ENCODE measurements around the gene C16orf92. TPM values are rescaled to one million over a fixed set of nuclear protein-coding genes. Genes with fewer than 3 reads are reported as not detected.

The C16orf92 gene, protein sequence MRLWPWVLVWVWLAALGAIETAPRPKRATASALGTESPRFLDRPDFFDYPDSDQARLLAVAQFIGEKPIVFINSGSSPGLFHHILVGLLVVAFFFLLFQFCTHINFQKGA
- 8.9 TPM for total RNA-seq (ENCODE audit: insufficient read depth, low replicate concordance)

DNA sequence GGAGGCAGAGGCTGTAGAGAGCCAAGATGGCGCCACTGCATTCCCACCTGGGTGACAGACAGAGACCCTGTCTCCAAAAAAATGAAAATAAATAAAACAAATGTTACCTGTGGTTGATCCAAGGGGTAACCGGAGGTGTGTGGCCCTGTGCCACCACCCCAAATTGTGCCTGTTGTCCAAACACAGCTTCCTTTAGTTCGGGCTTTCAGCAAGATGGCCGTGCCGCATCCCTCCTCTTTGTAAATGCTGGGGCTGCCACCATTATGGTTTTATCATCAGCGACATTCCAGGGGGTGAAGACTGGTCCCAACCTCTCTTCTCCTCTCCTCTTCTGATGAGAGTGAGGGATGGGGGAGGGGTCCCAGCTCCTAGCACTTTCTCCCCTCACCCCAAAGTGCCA is at the start of gene C16orf92:
Gene C16orf92 (plus strand): TSS at position 312 of the 400 bp plus-strand sequence. CDS start 143 bp downstream, outside the sequence.
- no peak for DNase-seq (ENCODE audit: low spot score)

DNA sequence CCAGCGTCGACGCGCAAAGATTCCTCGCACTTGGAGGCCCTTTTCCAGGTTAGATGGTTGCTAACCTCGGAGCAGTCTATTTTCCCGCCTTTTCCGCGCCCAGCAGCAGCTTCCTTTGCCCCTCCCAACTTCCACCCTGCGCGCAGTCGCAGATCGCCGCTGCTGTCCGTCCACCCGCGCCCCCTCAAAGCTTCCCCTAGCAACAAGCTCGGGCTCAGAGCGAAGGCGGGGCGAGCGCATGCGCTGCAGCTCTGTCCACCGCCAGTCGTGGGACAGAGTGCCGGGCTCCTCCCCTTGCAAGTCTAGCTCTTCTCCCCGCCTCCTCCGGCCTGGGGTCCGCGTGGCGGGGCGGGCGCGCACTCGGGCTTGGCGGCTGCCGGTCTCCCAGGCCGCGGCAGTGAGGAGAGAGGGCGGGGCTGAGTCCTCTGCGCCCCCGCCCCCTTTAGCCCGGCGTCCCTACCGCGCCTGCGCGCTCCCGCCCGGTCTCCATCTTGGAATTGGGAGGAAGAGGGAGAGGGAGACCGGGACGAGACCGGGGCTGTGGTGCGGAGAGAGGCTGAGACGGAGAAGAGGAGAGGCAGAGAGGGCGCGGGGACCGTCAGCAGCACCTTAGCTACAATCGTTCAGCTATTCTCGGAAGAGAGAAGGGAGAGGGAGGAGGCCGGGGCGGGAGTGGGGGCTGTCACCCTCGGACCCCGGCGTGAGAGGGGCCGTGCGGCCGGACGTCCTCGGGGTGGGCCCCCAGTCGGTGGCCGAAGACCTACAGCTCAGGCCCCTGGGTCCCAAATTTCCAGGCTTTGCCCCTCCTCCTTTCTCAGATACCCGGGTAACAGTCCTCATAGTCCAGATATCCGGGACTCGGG is 49.4 kb upstream of the C16orf92 start, which contains the start of gene TAOK2:
Gene TAOK2 (plus strand): TSS at position 485 of the 863 bp plus-strand sequence. CDS start 3,905 bp downstream, outside the sequence.
- peak; percentile 100 for DNase-seq (ENCODE audit: low spot score)

DNA sequence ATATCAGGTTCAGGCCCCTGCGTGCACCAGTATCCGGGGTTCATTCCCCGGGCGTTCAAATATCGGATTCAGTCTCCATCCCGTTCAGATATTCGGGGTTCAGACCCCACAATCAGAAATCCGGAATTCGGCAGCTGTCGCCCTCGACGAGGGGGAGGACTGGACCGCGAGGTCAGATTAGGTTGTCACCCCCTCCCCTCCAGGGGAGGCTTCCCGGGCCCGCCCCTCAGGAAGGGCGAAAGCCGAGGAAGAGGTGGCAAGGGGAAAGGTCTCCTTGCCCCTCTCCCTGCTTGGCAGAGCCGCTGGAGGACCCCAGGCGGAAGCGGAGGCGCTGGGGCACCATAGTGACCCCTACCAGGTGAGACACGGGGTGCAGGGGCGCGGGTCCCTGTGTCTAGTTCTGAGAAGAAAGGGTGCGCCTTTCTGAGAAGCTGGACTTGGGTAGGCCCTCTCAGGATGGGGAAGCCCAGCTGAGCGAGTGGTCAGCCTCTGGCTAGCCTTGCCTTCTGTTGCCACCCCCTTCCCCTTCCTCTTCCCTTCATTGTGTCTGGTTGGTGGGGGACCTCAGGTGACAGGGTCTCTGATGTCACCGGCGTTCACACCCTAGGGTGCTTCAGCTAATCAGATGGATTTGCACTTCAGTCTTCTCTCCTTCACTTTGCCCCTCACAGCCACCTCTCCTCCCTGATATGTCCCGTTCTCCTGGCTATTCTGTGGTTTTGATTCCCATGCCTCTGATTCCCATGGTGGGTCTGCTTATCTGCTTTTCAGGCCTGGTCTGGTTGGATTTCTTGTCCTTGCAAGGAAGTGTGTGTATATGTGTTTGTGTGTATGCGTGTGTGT is 48.5 kb upstream of the C16orf92 start:
- peak; percentile 44 for DNase-seq (ENCODE audit: low spot score)

DNA sequence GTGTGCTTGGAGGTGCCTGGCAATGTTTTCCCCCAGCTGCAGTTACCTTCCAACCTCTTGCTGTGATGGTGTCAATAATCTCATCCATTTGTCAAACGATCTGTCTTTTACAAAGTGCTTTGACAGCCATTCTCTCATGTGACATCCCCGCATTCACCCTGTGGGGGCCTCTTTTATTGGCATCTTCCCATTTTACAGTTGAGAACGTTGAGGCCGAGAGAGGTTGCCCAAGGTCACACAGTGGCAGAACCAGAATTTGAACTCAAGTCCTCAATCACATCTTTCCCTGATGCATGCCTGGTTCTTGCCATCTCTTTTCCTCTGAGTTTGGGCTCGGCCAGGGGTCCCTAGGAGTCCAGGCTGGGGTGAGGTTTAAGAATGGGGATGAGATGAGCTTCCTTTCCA is 47.9 kb upstream of the C16orf92 start:
- no peak for DNase-seq (ENCODE audit: low spot score)

DNA sequence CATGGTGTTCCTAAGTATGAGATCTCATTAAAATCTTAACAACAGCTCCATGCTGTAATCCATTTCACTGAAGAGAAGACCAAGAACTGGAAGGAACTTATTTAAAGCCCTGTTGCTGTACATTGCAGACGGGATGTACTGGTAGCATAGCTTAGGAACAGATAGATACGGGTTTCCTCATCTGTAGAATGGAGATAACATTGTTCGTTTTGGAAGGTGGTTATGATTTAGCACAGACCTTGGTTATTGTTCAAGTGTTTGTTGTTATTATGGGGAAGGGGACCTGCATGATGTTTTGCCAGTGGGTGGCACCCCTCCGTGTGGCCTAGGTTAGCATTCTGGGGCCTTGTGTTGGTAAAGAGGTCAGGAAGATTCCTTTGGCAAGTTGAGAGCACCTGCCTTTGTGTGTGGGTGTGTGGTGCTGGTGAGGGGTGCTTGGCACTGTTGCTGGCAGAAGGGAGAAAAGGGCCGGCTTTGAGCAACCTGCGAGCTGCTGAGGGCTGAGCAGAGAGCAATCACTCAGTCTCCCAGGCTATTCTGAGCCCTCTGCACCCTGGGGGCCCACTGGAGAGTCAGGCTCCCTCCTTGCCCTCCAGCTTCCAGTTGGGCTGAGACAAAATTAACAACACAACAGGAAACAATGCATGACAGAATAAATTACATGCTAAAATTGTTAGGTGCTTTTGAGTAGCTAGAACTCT is 47.0 kb upstream of the C16orf92 start:
- DNase-seq (ENCODE audit: low spot score) = no peak

DNA sequence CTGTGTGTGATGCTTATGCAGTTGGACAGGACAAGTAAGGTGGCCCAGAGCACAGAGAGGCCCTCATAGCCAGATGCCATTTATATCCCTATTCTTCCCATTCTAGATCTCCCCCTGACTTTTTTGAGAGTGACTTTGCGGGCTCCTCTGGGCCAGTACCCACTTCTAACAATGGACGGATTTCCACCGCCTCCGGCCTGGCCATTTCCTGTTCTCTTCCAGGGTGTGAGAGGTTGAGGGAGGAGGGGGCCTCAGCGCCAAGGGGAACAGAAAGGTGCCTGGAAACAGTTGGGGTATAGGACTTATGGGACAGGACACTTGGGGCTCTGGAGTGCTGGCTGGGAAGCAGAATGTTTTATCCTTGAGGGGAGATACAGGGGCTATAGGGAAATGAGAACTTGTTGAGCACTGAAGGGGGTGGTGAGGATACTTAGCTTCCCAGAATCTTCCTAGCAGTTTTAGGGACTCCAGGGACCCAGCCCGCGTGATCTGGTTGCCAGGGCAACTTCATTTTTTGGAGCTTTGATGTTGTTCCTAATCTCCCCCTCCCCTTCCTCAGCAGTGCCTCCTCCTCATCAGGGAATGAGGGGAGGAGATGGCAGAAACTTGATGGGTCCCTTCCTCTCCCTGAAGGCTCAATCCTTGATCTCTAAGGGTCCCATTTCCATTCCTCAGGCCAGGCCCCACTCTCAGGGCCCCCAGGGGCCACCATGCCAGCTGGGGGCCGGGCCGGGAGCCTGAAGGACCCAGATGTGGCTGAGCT is 45.8 kb upstream of the C16orf92 start:
- no peak for DNase-seq (ENCODE audit: low spot score)

DNA sequence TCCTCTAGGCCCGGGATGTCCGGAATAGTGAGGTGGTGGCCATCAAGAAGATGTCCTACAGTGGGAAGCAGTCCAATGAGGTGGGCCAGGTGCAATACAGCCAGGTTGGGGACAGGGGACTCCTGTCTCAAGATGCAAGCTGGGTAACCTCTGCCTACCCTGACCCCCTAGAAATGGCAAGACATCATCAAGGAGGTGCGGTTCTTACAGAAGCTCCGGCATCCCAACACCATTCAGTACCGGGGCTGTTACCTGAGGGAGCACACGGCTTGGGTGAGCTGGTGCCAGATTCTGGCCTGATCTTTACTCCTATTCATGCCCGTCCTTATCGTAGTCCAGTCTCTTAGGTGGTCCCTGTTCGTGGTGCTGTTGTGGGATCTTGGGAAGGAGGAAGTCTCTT is 44.9 kb upstream of the C16orf92 start:
- DNase-seq (ENCODE audit: low spot score) = no peak

DNA sequence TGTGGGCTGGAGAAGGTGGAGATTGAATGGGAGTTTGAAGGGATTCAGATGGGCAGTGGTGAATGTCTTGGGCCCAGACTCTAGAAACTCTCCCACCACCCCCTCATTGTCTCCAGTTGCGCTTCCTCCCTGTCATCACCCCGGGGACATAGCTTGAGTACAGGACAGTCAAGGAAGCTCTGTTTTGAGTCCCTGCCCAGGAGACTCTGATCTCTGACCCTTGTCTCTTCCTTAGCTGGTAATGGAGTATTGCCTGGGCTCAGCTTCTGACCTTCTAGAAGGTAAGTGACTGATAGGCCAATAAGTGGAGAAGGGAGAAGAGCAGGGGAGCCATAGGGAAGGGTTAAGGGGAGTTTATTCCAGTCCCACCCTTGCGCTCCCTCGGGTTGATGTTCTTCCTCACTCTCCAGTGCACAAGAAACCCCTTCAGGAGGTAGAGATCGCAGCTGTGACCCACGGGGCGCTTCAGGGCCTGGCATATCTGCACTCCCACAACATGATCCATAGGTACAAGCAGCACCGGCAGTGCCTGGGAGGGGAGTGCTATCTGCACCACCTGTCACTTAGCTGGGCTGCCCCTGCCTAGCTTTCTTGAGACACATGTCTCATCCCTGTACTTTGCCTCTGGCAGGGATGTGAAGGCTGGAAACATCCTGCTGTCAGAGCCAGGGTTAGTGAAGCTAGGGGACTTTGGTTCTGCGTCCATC is 44.3 kb upstream of the C16orf92 start:
- DNase-seq (ENCODE audit: low spot score) = no peak

DNA sequence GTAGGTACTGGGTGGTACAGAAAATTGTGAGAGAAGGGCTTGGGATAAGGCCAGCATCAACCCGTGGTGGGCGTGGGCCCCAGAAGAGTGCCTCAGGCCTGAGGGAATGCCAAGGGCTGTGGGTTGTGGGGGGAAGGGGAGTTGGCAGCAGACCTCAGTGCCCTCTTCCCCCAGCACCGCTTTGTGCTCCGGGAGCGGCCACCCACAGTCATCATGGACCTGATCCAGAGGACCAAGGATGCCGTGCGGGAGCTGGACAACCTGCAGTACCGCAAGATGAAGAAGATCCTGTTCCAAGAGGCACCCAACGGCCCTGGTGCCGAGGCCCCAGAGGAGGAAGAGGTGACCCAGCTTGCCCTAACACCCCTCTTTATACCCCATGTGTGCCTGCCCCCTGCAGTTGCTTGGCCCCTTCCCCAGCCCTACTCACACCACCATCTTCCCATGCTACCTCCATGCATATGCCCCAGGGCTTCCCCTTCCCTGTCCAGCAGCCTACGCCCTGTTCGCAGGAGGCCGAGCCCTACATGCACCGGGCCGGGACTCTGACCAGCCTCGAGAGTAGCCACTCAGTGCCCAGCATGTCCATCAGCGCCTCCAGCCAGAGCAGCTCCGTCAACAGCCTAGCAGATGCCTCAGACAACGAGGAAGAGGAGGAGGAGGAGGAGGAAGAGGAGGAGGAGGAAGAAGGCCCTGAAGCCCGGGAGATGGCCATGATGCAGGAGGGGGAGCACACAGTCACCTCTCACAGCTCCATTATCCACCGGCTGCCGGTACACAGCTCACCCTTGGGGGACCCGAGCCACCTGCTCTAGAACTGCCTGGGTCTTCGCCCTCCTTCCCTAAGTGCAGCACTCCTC is 40.2 kb upstream of the C16orf92 start:
- no peak for DNase-seq (ENCODE audit: low spot score)

DNA sequence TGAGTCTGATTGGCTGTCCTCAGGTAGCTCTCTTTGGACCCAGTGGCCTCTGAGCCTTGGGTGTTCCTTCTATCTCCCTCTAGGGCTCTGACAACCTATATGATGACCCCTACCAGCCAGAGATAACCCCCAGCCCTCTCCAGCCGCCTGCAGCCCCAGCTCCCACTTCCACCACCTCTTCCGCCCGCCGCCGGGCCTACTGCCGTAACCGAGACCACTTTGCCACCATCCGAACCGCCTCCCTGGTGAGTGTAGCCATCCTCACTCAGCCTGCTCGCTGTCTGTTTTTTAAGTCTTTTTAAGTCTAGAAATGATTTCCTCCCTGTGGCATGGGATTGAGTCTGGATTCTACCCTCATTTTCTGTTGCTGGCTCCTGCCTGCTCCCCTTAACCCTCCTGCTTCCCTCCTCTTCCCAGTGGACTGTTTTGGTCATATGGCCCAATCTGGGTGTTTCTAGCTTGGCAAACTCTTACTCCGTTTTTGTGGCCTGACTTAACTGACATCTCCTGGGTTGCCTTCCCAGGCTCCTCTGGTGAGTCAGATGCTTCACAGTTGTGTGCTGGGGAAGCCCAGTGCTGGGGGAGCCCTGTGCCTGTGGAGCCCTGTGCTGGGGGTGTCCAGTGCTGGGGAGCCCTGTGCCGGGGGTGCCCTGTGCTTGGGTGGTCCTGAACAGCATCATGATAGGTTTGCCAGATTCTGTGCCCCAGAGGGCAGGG is 39.4 kb upstream of the C16orf92 start:
- no peak for DNase-seq (ENCODE audit: low spot score)

DNA sequence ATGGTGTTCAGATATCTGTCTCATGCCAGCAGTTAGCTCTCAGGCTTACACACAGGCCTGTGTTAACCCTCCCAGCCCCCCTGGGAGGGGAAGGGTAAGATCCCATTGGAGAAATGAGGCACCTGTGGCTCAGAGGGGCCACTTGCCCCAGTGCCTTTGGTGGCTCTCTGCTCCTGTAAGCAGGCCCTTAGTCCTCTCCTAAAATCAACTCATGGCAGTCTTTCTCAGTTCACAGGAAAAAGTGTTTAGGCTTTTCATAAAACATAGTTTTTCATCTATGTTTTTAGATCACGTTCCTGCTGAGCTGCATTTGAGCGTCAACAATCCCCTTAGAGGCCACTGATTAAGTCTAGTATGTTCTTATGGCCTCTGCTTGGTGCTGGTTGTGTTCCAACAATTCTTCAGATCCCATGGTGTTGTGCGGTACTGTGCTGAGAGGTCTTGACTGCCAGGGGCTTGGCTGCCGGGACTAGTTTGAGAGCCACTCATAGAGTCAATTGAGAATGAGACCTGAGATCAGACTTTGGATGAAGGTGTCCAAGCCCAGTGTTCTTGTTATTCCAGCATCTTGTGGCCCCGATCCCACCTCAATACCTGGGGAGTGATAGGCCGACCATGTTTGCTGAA is 38.7 kb upstream of the C16orf92 start:
- no peak for DNase-seq (ENCODE audit: low spot score)

DNA sequence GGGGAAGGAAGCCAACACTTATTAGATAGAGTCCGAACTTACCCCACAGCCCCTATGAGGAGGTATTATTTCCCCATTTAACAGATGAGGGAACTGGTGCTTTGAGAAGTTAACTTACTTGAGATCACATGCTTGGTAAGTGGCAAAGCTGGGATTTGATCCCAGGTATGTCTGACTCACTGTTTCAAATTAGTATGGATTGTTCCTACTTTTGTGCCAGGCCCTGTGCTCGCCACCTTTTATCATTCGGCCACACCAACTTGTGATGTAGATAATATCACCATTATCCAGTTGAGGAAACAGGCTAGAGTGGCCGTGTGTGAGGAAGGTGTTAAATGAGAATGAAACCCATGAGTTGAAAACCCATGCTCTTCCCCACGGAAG is 38.2 kb upstream of the C16orf92 start:
- DNase-seq (ENCODE audit: low spot score) = no peak

DNA sequence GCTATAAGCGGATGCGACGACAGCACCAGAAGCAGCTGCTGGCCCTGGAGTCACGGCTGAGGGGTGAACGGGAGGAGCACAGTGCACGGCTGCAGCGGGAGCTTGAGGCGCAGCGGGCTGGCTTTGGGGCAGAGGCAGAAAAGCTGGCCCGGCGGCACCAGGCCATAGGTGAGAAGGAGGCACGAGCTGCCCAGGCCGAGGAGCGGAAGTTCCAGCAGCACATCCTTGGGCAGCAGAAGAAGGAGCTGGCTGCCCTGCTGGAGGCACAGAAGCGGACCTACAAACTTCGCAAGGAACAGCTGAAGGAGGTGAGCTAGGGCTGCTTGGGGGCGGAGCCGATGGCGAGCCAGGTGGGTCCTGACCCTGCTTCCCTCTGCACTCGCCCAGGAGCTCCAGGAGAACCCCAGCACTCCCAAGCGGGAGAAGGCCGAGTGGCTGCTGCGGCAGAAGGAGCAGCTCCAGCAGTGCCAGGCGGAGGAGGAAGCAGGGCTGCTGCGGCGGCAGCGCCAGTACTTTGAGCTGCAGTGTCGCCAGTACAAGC is 37.7 kb upstream of the C16orf92 start:
- DNase-seq (ENCODE audit: low spot score) = no peak

DNA sequence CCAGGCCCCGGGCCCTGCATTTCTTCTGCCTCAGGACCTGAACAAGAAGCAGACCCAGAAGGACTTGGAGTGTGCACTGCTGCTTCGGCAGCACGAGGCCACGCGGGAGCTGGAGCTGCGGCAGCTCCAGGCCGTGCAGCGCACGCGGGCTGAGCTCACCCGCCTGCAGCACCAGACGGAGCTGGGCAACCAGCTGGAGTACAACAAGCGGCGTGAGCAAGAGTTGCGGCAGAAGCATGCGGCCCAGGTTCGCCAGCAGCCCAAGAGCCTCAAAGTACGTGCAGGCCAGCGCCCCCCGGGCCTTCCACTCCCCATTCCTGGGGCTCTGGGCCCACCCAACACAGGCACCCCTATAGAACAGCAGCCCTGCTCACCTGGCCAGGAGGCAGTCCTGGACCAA is 36.8 kb upstream of the C16orf92 start:
- DNase-seq (ENCODE audit: low spot score) = no peak

DNA sequence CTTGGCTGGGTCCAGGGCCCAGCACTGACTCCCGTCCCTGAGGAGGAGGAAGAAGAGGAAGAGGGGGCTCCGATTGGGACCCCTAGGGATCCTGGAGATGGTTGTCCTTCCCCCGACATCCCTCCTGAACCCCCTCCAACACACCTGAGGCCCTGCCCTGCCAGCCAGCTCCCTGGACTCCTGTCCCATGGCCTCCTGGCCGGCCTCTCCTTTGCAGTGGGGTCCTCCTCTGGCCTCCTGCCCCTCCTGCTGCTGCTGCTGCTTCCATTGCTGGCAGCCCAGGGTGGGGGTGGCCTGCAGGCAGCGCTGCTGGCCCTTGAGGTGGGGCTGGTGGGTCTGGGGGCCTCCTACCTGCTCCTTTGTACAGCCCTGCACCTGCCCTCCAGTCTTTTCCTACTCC is 36.1 kb upstream of the C16orf92 start:
- DNase-seq (ENCODE audit: low spot score) = no peak

DNA sequence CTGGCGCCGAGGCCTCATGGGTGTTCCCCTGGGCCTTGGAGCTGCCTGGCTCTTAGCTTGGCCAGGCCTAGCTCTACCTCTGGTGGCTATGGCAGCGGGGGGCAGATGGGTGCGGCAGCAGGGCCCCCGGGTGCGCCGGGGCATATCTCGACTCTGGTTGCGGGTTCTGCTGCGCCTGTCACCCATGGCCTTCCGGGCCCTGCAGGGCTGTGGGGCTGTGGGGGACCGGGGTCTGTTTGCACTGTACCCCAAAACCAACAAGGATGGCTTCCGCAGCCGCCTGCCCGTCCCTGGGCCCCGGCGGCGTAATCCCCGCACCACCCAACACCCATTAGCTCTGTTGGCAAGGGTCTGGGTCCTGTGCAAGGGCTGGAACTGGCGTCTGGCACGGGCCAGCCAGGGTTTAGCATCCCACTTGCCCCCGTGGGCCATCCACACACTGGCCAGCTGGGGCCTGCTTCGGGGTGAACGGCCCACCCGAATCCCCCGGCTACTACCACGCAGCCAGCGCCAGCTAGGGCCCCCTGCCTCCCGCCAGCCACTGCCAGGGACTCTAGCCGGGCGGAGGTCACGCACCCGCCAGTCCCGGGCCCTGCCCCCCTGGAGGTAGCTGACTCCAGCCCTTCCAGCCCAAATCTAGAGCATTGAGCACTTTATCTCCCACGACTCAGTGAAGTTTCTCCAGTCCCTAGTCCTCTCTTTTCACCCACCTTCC is 35.5 kb upstream of the C16orf92 start:
- no peak for DNase-seq (ENCODE audit: low spot score)
